ENCODE results near the gene TMEM184A.

- TF ChIP-seq, protein P1, sequence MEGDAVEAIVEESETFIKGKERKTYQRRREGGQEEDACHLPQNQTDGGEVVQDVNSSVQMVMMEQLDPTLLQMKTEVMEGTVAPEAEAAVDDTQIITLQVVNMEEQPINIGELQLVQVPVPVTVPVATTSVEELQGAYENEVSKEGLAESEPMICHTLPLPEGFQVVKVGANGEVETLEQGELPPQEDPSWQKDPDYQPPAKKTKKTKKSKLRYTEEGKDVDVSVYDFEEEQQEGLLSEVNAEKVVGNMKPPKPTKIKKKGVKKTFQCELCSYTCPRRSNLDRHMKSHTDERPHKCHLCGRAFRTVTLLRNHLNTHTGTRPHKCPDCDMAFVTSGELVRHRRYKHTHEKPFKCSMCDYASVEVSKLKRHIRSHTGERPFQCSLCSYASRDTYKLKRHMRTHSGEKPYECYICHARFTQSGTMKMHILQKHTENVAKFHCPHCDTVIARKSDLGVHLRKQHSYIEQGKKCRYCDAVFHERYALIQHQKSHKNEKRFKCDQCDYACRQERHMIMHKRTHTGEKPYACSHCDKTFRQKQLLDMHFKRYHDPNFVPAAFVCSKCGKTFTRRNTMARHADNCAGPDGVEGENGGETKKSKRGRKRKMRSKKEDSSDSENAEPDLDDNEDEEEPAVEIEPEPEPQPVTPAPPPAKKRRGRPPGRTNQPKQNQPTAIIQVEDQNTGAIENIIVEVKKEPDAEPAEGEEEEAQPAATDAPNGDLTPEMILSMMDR (IDR thresholded peaks at IDR 0.05): no peak
- TF ChIP-seq POLR2A (IDR thresholded peaks at IDR 0.05): no peak
These were observed 8.1 kb downstream of the TMEM184A start for GRCh38 chr7:1547777-1548437.

Data from uterus (tissue), 2 donors.